Neural cell (in vitro differentiated cells): Measurements from ENCODE around the gene SPDEF.

Source experiments
- CTCF ChIP-seq: fragments of 450-650 bp; IDR thresholded peaks from 2 replicates; pipeline ENCODE4 v1.5.1; 2014; ENCODE audit warnings: antibody characterized with exemption, mild to moderate bottlenecking, moderate library complexity; ENCODE audit not compliant: poor library complexity, severe bottlenecking
- EP300 ChIP-seq: fragments of 450-650 bp; conservative IDR thresholded peaks from 2 replicates; pipeline ENCODE4 v1.6.1; 2014; ENCODE audit warnings: antibody characterized with exemption, mild to moderate bottlenecking, moderate library complexity; ENCODE audit not compliant: poor library complexity, severe bottlenecking
- MXI1 ChIP-seq: fragments of 450-650 bp; conservative IDR thresholded peaks from 2 replicates; pipeline ENCODE4 v1.6.1; 2014; ENCODE audit warnings: antibody characterized with exemption, mild to moderate bottlenecking; ENCODE audit not compliant: poor library complexity, severe bottlenecking
- POLR2AphosphoS5 ChIP-seq: IDR thresholded peaks from 2 replicates; pipeline ENCODE4 v1.6.1; 2012

DNA sequence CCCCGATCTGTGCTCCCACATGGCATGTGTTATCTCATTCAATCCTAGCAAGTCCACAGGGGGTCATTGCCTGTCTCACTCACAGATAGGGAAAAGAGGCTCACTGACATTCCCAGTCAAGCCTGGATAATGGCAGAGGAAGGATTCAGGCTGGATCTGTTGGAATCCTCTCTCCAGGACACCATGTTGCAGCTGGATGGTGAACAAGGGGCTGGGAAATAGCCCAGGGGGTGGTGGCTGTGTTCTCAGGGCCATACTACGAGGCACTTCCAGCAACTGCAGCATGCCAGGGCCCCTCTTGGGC, 5.0 kb upstream of the SPDEF start:
- TF ChIP-seq CTCF (no peak), MXI1 (no peak), POLR2AphosphoS5 (no peak), EP300 (no peak)
